ENCODE results near the gene PSMC6. TPM values are rescaled to one million over a fixed set of nuclear protein-coding genes. Genes with fewer than 3 reads are reported as not detected.
A peak's percentile ranks its signal among the peaks of the same experiment; 100 is the strongest.
"Not testable (repeated sequence)": the region's sequence is repeated elsewhere in the genome, so short reads cannot be mapped to it uniquely, and the experiment has no call there.

Gene PSMC6
- total RNA-seq, 3 donors from 2014 or later (not counting 1 experiment from before 2014, with no cell fraction given), result 148 to 160 (median 159) TPM

DNA sequence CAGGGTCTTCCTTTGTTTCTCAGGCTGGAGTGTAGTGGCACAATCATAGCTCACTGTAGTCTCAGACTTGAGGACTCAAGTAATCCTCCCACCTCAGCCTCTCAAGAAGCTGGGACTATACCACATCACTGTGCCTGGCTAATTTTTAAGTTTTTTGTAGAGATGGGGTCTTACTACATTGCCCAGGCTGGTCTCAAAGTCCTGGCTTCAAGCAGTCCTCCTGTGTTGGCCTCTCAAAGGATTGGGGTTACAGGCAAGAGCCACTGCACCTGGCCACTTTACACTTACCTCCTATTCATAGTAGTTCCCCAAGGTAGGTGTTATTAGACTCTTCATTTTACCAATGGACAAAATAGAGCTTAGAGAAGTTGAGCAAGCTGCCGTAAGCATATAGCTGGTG is 52.1 kb downstream of the PSMC6 start:
- Histone ChIP-seq H3K4me3 (ENCODE audit: low read length) (no peak overlapping the region), H3K9me3 (ENCODE audit: control insufficient read depth, insufficient read depth, low read length) (no peaks in the 10 kb centered on the region), H3K27ac (ENCODE audit: low read length) (no peak overlapping the region), H3K27me3 (ENCODE audit: control insufficient read depth, insufficient read depth, low read length) (no peaks in the 10 kb centered on the region), H3K4me1 (ENCODE audit: control insufficient read depth, insufficient read depth, low read length) (peaks cover 3% of the 10 kb centered on the region), H3K36me3 (ENCODE audit: control insufficient read depth, insufficient read depth, low read length) (peaks cover 22% of the 10 kb centered on the region)
- Mint-ChIP-seq H3K9me3 (no peaks in the 10 kb centered on the region), H3K4me1 (peaks cover 8% of the 10 kb centered on the region in 2 donors), H3K27ac (no peak overlapping the region), H3K27me3 (ENCODE audit: low read depth in 2 of 2) (no peaks in the 10 kb centered on the region), H3K36me3 (no peaks in the 10 kb centered on the region), H3K4me3 (no peak overlapping the region)
- TF ChIP-seq, protein P1, sequence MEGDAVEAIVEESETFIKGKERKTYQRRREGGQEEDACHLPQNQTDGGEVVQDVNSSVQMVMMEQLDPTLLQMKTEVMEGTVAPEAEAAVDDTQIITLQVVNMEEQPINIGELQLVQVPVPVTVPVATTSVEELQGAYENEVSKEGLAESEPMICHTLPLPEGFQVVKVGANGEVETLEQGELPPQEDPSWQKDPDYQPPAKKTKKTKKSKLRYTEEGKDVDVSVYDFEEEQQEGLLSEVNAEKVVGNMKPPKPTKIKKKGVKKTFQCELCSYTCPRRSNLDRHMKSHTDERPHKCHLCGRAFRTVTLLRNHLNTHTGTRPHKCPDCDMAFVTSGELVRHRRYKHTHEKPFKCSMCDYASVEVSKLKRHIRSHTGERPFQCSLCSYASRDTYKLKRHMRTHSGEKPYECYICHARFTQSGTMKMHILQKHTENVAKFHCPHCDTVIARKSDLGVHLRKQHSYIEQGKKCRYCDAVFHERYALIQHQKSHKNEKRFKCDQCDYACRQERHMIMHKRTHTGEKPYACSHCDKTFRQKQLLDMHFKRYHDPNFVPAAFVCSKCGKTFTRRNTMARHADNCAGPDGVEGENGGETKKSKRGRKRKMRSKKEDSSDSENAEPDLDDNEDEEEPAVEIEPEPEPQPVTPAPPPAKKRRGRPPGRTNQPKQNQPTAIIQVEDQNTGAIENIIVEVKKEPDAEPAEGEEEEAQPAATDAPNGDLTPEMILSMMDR (IDR thresholded peaks at IDR 0.05), result no peak
- intact Hi-C loops (cut with micrococcal nuclease), result no loop called here
- ATAC-seq (no peak), DNase-seq (no peak)
- no CpG with 5 or more reads among the region's 1 CpG for WGBS (ENCODE audit: insufficient coverage)

DNA sequence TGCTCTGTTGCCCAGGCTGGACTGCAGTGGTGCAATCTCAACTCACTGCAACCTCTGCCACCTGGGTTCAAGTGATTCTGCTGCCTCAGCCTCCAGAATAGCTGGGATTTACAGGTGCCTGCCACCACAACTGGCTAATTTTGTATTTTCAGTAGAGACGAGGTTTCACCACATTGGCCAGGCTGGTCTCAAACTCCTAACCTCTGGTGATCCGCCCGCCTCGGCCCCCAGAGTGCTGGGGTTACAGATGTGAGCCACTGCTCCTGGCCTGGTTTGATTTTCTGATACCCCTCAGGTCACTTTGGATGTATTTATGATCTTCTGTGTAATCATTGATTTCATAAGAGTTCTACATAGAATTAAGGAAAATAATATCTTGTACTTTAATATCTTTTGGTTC is 55.9 kb downstream of the PSMC6 start:
- peak overlapping the region; percentile 79 to 81 for H3K27ac Mint-ChIP-seq
- H3K9me3 ChIP-seq (ENCODE audit: control insufficient read depth, insufficient read depth, low read length); H3K27me3 ChIP-seq (ENCODE audit: control insufficient read depth, insufficient read depth, low read length); H3K4me1 Mint-ChIP-seq; H3K4me3 ChIP-seq (ENCODE audit: low read length); intact Hi-C loops (cut with micrococcal nuclease); H3K27me3 Mint-ChIP-seq (ENCODE audit: low read depth in 2 of 2); H3K27ac ChIP-seq (ENCODE audit: low read length); ATAC-seq; H3K4me1 ChIP-seq (ENCODE audit: control insufficient read depth, insufficient read depth, low read length); DNase-seq; H3K9me3 Mint-ChIP-seq: not testable (repeated sequence)
- WGBS (ENCODE audit: insufficient coverage), result 74% methylated on average over 4 of the region's 4 CpGs
- H3K4me3 Mint-ChIP-seq, result peak overlapping the region; percentile 70
- H3K36me3 ChIP-seq (ENCODE audit: control insufficient read depth, insufficient read depth, low read length), result peaks cover 24% of the 10 kb centered on the region
- H3K36me3 Mint-ChIP-seq, result peaks cover 12% of the 10 kb centered on the region

DNA sequence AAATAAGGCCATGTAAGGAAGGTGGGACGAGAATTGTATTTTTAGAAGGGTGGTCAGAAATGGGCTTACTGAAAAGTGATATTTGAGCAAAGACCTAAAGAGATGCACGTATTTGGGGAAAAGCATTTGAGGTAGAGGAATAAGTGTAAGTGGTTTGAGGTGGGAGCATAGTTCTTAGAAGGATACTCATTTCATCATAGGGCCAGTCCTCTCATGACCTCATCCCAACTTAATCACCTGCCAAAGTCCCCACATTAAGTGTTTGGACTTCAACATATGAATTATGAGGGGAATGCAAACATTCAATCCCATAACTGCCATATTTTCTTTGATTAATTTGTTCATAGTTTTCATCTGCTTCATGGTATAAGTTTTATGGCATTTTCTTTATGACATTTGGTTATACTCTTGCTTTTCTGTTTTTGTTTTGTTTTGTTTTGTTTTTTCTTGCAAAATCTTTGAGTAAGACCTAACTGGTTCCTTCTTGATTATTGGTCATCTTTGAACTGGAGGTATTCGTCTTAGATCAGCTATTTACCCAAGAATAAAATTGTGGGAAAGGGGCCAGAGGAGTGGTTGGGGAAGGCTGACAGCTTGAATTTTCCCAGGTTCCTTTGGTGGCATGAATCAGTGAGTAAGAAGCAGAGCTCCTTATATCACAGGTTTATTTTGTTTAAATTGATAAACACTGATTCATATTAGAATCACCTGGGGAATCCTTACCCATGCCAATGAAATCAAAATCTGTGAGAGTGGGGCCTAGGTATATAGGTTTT is 60.2 kb downstream of the PSMC6 start:
- Mint-ChIP-seq H3K9me3 (no peaks in the 10 kb centered on the region), H3K27ac (peak overlapping the region; percentile 17 to 35), H3K36me3 (peaks cover 29% of the 10 kb centered on the region), H3K4me1 (peaks cover 8% of the 10 kb centered on the region in 2 donors), H3K4me3 (no peak overlapping the region), H3K27me3 (ENCODE audit: low read depth in 2 of 2) (no peaks in the 10 kb centered on the region)
- TF ChIP-seq, protein P1 (IDR thresholded peaks at IDR 0.05), result no peak
- H3K4me1 ChIP-seq (ENCODE audit: control insufficient read depth, insufficient read depth, low read length), result peaks cover 3% of the 10 kb centered on the region
- H3K27ac ChIP-seq (ENCODE audit: low read length), result no peak overlapping the region
- H3K4me3 ChIP-seq (ENCODE audit: low read length), result no peak overlapping the region
- ATAC-seq (no peak), DNase-seq (no peak)
- H3K9me3 ChIP-seq (ENCODE audit: control insufficient read depth, insufficient read depth, low read length), result no peaks in the 10 kb centered on the region
- H3K27me3 ChIP-seq (ENCODE audit: control insufficient read depth, insufficient read depth, low read length), result no peaks in the 10 kb centered on the region
- intact Hi-C loops (cut with micrococcal nuclease), result no loop called here
- peaks cover 48% of the 10 kb centered on the region for H3K36me3 ChIP-seq (ENCODE audit: control insufficient read depth, insufficient read depth, low read length)
- WGBS (ENCODE audit: insufficient coverage), result 99% methylated on average over 3 of the region's 3 CpGs

DNA sequence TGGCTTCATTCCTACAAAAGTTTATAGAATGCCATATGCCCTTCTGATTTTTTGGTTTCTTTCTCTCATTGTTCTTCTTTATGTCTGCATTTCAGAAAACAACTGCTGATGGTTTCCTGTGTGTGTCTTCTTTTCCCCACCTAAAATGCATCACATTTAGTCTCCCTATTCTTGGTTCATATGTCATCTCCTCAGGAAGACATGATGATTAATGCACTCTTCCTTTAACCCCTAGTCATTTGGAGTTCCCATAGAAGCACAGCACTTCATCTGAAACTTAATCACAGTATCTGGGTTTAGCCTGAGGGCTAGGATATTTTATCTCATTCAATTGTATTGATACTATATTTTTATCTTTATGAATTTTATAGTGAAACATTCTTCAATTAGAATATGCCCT is 62.9 kb downstream of the PSMC6 start:
- H3K4me1 Mint-ChIP-seq, result no peaks in the 10 kb centered on the region
- H3K4me1 ChIP-seq (ENCODE audit: control insufficient read depth, insufficient read depth, low read length), result no peaks in the 10 kb centered on the region
- no peaks in the 10 kb centered on the region for H3K27me3 ChIP-seq (ENCODE audit: control insufficient read depth, insufficient read depth, low read length)
- H3K4me3 ChIP-seq (ENCODE audit: low read length), result no peak overlapping the region
- H3K4me3 Mint-ChIP-seq, result no peak overlapping the region
- no peaks in the 10 kb centered on the region for H3K9me3 Mint-ChIP-seq
- no peak overlapping the region for H3K27ac ChIP-seq (ENCODE audit: low read length)
- TF ChIP-seq, protein P1 (IDR thresholded peaks at IDR 0.05), result no peak
- peak overlapping the region in 1 of 2 donors; percentile 4 for H3K27ac Mint-ChIP-seq
- H3K36me3 Mint-ChIP-seq, result peaks cover 37% of the 10 kb centered on the region
- intact Hi-C loops (cut with micrococcal nuclease), result no loop called here
- H3K36me3 ChIP-seq (ENCODE audit: control insufficient read depth, insufficient read depth, low read length), result peaks cover 62% of the 10 kb centered on the region
- ATAC-seq, result no peak
- DNase-seq, result no peak
- no peaks in the 10 kb centered on the region for H3K9me3 ChIP-seq (ENCODE audit: control insufficient read depth, insufficient read depth, low read length)
- H3K27me3 Mint-ChIP-seq (ENCODE audit: low read depth in 2 of 2), result no peaks in the 10 kb centered on the region
